Gastrocnemius medialis (tissue), 4 donors: ENCODE measurements around the gene FSIP1. TPM values are rescaled to one million over a fixed set of nuclear protein-coding genes. Genes with fewer than 3 reads are reported as not detected.

Experiments
- ATAC-seq, 2 donors: fragments of 150-250 bp; one replicate each; pipeline ENCODE4 v1.9.1; 2016
- DNase-seq, 2 donors: peaks; one replicate each; pipeline ENCODE4 v3.0.0-alpha.2; 2019
- H3K27ac ChIP-seq, 4 donors: fragments of 200-600 bp; sonication (generic); 1 replicate in 1 of 4; 2 replicates in 3 of 4; pipeline ENCODE4 v1.5.1; 2016 to 2018; ENCODE audit warnings: mild to moderate bottlenecking in 2 of 4, moderate library complexity in 1 of 4
- H3K27me3 ChIP-seq, 3 donors: fragments of 200-600 bp; sonication (generic) in 2 of 3; 1 replicate in 1 of 3; 2 replicates in 2 of 3; pipeline versions ENCODE4 v1.5.1 to v1.6.0; 2016 to 2019; ENCODE audit warnings: mild to moderate bottlenecking in 1 of 3, moderate library complexity in 1 of 3
- H3K36me3 ChIP-seq, 2 donors: fragments of 200-600 bp; sonication (generic) in 1 of 2; one replicate each; pipeline ENCODE4 v1.5.1; 2017 to 2018
- H3K4me1 ChIP-seq, 2 donors: fragments of 200-600 bp; sonication (generic) in 1 of 2; one replicate each; pipeline ENCODE4 v1.5.1; 2016 to 2017; ENCODE audit warnings: mild to moderate bottlenecking in 2 of 2
- H3K4me3 ChIP-seq, 4 donors: fragments of 200-600 bp; sonication (generic) in 3 of 4; 1 replicate in 1 of 4; 2 replicates in 3 of 4; pipeline ENCODE4 v1.5.1; 2016 to 2019; ENCODE audit warnings: mild to moderate bottlenecking in 2 of 4
- H3K9me3 ChIP-seq, 3 donors: fragments of 200-600 bp; sonication (generic) in 2 of 3; 1 replicate in 1 of 3; 2 replicates in 2 of 3; pipeline ENCODE4 v1.5.1; 2016 to 2019
- POLR2A ChIP-seq, 2 donors: fragments of 450-650 bp; IDR thresholded peaks; one replicate each; pipeline ENCODE4 v1.6.1; 2017; ENCODE audit warnings: antibody characterized with exemption in 2 of 2, mild to moderate bottlenecking in 2 of 2, moderate library complexity in 2 of 2
- in situ Hi-C, 4 donors: fragments of 200-750 bp; cut with MboI; loops; one replicate each; pipeline versions ENCODE4 v1.15.0 to v1.8.0; 2017; ENCODE audit warnings: low sequenced_read_pairs in 4 of 4
- intact Hi-C: fragments of 100-400 bp; cut with DNase I; formaldehyde crosslinking; loops from one replicate; pipeline ENCODE4 v1.15.1; 2023; ENCODE audit warnings: low total_unique reads
- total RNA-seq, 4 donors: library from RNA; depleted of rRNA; stranded (reverse); fragments of >200 nt; gene quantifications; one replicate each; pipeline versions ENCODE4 v1.1.0 to v1.2.3, GENCODE V29; 2016
- TF ChIP-seq, protein P1 (sequence below), 5 experiments: fragments of 450-650 bp in 3 of 5; fragments of 200-600 bp in 2 of 5; sonication (generic) in 2 of 5; IDR thresholded peaks in 4 of 5; conservative IDR thresholded peaks in 1 of 5; 1 replicate in 4 of 5; 2 replicates in 1 of 5; pipeline ENCODE4 v1.5.1; 2016 to 2019; ENCODE audit warnings: antibody characterized with exemption in 5 of 5, mild to moderate bottlenecking in 3 of 5, moderate library complexity in 3 of 5

Gene FSIP1
- total RNA-seq, 4 donors from 2014 or later, result 0.11 to 23.9 (median 1.0) TPM; not detected in 1

DNA sequence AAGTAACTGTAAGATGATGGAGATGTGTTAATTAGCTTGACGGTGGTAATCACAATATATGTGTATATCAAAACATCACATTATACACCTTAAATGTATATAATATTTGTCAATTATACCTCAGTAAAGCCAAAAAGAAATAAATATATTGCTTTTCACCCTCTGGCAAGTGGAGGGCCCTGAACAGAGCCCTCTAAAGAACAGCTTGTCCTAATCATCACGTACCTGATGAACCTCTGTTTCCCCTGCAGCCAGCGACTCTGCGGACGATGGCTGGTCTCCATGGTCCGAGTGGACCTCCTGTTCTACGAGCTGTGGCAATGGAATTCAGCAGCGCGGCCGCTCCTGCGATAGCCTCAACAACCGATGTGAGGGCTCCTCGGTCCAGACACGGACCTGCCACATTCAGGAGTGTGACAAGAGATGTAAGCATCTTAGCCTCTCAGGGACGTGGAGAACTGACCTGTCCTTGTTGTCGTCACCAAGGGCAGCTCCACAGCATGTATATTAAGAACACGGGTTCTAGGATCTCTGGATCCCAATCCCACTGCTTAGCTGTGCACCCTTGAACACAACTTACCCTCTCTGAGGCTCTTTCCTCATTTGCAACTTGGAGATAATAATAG lies 195.4 kb downstream of the FSIP1 start:
- ATAC-seq, result no peak
- intact Hi-C loops (loop anchor here (10.0 kb wide), 1 partner anchor 168 kb away; no protein-coding TSS in a partner anchor), in situ Hi-C loops (loop anchor here in 2 of 4 donors (10.0 to 25.0 kb wide), 3 partner anchors 425 to 775 kb away; no protein-coding TSS in a partner anchor)

DNA sequence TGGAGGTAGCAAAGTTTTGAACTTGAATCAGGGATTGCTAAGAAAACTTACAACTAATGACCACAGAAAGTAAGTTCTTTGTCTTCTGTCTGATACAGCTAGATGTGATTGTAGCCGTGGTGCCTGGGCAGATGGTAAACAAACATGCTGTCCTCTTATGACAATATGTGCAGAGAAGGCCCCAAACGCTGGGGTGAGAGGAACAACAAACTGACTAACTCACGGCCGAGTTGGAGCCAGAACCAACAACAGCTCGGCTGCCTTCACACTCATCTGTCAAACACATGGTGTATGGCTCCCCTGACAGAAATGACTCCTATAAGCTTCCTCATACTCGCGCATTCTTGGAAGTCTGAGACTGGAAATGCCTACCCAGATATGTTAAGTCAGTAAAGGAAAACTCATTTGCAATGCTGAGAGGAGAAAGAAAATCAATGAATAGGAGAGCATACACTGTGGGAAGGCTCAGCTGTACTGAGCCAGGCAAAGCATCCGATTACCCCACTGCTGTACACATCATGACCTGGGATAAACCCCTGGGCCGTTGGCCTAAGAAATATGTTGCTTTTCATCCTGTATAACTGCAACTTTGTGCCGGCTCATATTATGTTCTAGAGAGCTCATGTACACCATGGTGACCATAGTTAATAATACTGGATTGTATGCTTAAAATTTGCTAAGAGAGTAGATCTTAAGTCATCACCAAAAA lies 196.1 kb downstream of the FSIP1 start:
- in situ Hi-C loops, result loop anchor here in 2 of 4 donors (10.0 to 25.0 kb wide), 3 partner anchors 424 to 774 kb away; no protein-coding TSS in a partner anchor
- no peaks in the 10 kb centered on the region for H3K9me3 ChIP-seq
- TF ChIP-seq, protein P1, sequence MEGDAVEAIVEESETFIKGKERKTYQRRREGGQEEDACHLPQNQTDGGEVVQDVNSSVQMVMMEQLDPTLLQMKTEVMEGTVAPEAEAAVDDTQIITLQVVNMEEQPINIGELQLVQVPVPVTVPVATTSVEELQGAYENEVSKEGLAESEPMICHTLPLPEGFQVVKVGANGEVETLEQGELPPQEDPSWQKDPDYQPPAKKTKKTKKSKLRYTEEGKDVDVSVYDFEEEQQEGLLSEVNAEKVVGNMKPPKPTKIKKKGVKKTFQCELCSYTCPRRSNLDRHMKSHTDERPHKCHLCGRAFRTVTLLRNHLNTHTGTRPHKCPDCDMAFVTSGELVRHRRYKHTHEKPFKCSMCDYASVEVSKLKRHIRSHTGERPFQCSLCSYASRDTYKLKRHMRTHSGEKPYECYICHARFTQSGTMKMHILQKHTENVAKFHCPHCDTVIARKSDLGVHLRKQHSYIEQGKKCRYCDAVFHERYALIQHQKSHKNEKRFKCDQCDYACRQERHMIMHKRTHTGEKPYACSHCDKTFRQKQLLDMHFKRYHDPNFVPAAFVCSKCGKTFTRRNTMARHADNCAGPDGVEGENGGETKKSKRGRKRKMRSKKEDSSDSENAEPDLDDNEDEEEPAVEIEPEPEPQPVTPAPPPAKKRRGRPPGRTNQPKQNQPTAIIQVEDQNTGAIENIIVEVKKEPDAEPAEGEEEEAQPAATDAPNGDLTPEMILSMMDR (IDR thresholded peaks at IDR 0.05 in 4 of 5, conservative IDR thresholded peaks at IDR 0.05 in 1 of 5), result no peak
- no peak for TF ChIP-seq POLR2A (IDR thresholded peaks at IDR 0.05)
- intact Hi-C loops, result loop anchor here (10.0 kb wide), 1 partner anchor 168 kb away; no protein-coding TSS in a partner anchor
- no peak overlapping the region for H3K4me3 ChIP-seq
- ATAC-seq, result peak in 1 of 2 donors; percentile 31
- H3K27ac ChIP-seq, result no peak overlapping the region
- H3K36me3 ChIP-seq, result peaks cover 0 to 18% of the 10 kb centered on the region in 2 donors
- H3K27me3 ChIP-seq, result no peaks in the 10 kb centered on the region
- H3K4me1 ChIP-seq, result peaks cover 0 to 5% of the 10 kb centered on the region in 2 donors
- no peak for DNase-seq

More for the DNA sequence above, 195.4 kb downstream of the FSIP1 start:
- Histone ChIP-seq H3K36me3 (peaks cover 0 to 22% of the 10 kb centered on the region in 2 donors), H3K27me3 (no peaks in the 10 kb centered on the region), H3K9me3 (no peaks in the 10 kb centered on the region), H3K4me1 (peaks cover 0 to 5% of the 10 kb centered on the region in 2 donors), H3K4me3 (no peak overlapping the region), H3K27ac (no peak overlapping the region)
- DNase-seq, result no peak
- TF ChIP-seq, protein P1 (IDR thresholded peaks at IDR 0.05 in 4 of 5, conservative IDR thresholded peaks at IDR 0.05 in 1 of 5), result no peak
- TF ChIP-seq POLR2A (IDR thresholded peaks at IDR 0.05), result no peak

GRCh38 chr15:39585871-39586301 lies 196.8 kb downstream of the FSIP1 start:
- Histone ChIP-seq H3K36me3 (peaks cover 0 to 11% of the 10 kb centered on the region in 2 donors), H3K4me1 (peaks cover 0 to 6% of the 10 kb centered on the region in 2 donors), H3K27ac (no peak overlapping the region), H3K9me3 (no peaks in the 10 kb centered on the region), H3K27me3 (no peaks in the 10 kb centered on the region), H3K4me3 (no peak overlapping the region)
- ATAC-seq (no peak), DNase-seq (no peak)
- in situ Hi-C loops, result loop anchor here in 2 of 4 donors (10.0 to 25.0 kb wide), 3 partner anchors 424 to 774 kb away; no protein-coding TSS in a partner anchor
- no peak for TF ChIP-seq POLR2A (IDR thresholded peaks at IDR 0.05)
- TF ChIP-seq, protein P1 (IDR thresholded peaks at IDR 0.05 in 4 of 5, conservative IDR thresholded peaks at IDR 0.05 in 1 of 5), result no peak
- intact Hi-C loops, result loop anchor here (10.0 kb wide), 1 partner anchor 169 kb away; no protein-coding TSS in a partner anchor

DNA sequence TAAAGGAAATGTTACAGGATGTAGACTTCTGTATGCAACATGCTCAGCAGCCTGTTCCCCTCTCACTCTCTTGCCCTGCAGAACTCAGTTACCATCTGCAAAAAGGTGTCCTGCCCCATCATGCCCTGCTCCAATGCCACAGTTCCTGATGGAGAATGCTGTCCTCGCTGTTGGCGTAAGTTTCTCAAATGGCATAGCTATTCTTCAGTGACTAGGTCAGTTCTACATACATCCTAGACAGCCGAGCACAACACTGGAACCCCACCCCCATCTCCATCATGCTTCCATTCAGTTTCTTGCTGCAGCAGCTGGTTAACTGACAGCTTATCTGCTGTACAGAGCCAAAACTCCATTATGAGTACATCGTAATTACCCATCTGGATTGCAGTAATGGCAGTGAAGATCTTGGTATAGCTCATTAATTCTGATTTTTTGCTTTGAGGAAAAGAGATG lies 197.2 kb downstream of the FSIP1 start:
- Histone ChIP-seq H3K4me3 (no peak overlapping the region), H3K27ac (no peak overlapping the region), H3K9me3 (no peaks in the 10 kb centered on the region), H3K36me3 (peaks cover 0 to 11% of the 10 kb centered on the region in 2 donors), H3K27me3 (peaks cover 0 to 3% (median 0%) of the 10 kb centered on the region in 3 donors), H3K4me1 (peaks cover 0 to 11% of the 10 kb centered on the region in 2 donors)
- in situ Hi-C loops (loop anchor here in 2 of 4 donors (10.0 to 25.0 kb wide), 3 partner anchors 423 to 773 kb away; no protein-coding TSS in a partner anchor), intact Hi-C loops (loop anchor here (10.0 kb wide), 1 partner anchor 169 kb away; no protein-coding TSS in a partner anchor)
- ATAC-seq, result no peak
- DNase-seq, result no peak
- no peak for TF ChIP-seq POLR2A (IDR thresholded peaks at IDR 0.05)
- TF ChIP-seq, protein P1 (IDR thresholded peaks at IDR 0.05 in 4 of 5, conservative IDR thresholded peaks at IDR 0.05 in 1 of 5), result no peak
